Measurements from ENCODE around the gene IGFBP7.

Gene IGFBP7

GRCh38 chr4:57109847-57110639 is at the start of gene IGFBP7:
Gene IGFBP7, minus strand, starts transcription at chr4:57110385. Its CDS starts 34 bp downstream, at chr4:57110351.
- FAIRE-seq = no peak

- FAIRE-seq = no peak
These were observed 49.7 kb upstream of the IGFBP7 start for GRCh38 chr4:57159866-57160265.

- no peak for FAIRE-seq
These were observed 48.6 kb upstream of the IGFBP7 start for GRCh38 chr4:57158762-57159161.

GRCh38 chr4:57158221-57158620 is 48.0 kb upstream of the IGFBP7 start:
- FAIRE-seq = no peak

- no peak for FAIRE-seq
These were observed 47.5 kb upstream of the IGFBP7 start for GRCh38 chr4:57157596-57158137.

GRCh38 chr4:57156242-57156990 is 46.2 kb upstream of the IGFBP7 start:
- FAIRE-seq = no peak

- FAIRE-seq = no peak
These were observed 44.7 kb upstream of the IGFBP7 start for GRCh38 chr4:57154926-57155325.

GRCh38 chr4:57154191-57154590 is 44.0 kb upstream of the IGFBP7 start:
- no peak for FAIRE-seq

GRCh38 chr4:57153207-57153606 is 43.0 kb upstream of the IGFBP7 start:
- no peak for FAIRE-seq

- no peak for FAIRE-seq
These were observed 41.3 kb upstream of the IGFBP7 start for GRCh38 chr4:57151481-57151880.

GRCh38 chr4:57149833-57150232 is 39.6 kb upstream of the IGFBP7 start:
- FAIRE-seq = no peak

GRCh38 chr4:57148831-57149505 is 38.8 kb upstream of the IGFBP7 start:
- FAIRE-seq = no peak

- FAIRE-seq = no peak
These were observed 38.0 kb upstream of the IGFBP7 start for GRCh38 chr4:57148177-57148576.

GRCh38 chr4:57147335-57148060 is 37.3 kb upstream of the IGFBP7 start:
- FAIRE-seq = no peak

GRCh38 chr4:57146444-57146843 is 36.3 kb upstream of the IGFBP7 start:
- no peak for FAIRE-seq

- no peak for FAIRE-seq
These were observed 34.3 kb upstream of the IGFBP7 start for GRCh38 chr4:57144466-57144865.

GRCh38 chr4:57139783-57140182 is 29.6 kb upstream of the IGFBP7 start:
- no peak for FAIRE-seq

GRCh38 chr4:57137261-57137660 is 27.1 kb upstream of the IGFBP7 start:
- no peak for FAIRE-seq

- no peak for FAIRE-seq
These were observed 26.1 kb upstream of the IGFBP7 start for GRCh38 chr4:57136281-57136680.

GRCh38 chr4:57132743-57133137 is 22.6 kb upstream of the IGFBP7 start:
- FAIRE-seq = no peak

- no peak for FAIRE-seq
These were observed 21.9 kb upstream of the IGFBP7 start for GRCh38 chr4:57131849-57132742.

- FAIRE-seq = no peak
These were observed 19.3 kb upstream of the IGFBP7 start for GRCh38 chr4:57129477-57129876.

Measured in A204.1 (cell line).